Endothelial cell of umbilical vein (primary cell): ENCODE measurements around the gene WRNIP1. TPM values are rescaled to one million over a fixed set of nuclear protein-coding genes. Genes with fewer than 3 reads are reported as not detected.

Source experiments
- BruUV-seq: library from RNA; stranded (reverse); fragments of 400-500 nt; replicated peaks from 2 replicates; lab custom pipeline; 2021; lab: Mats Ljungman, UMichigan
- CTCF ChIA-PET: fragments of 300-600, 350-600 bp; sonication (Branson Sonifier 250); formaldehyde crosslinking; loops from one replicate; lab custom pipeline; 2021; ENCODE audit warnings: antibody characterized with exemption, inconsistent platforms; lab: Charles Lee
- POLR2A ChIA-PET: fragments of 300-600, 350-600 bp; sonication (Branson Sonifier 250); formaldehyde crosslinking; loops from one replicate; lab custom pipeline; 2021; ENCODE audit warnings: antibody characterized with exemption, inconsistent platforms; lab: Charles Lee
- DNase-seq: peaks from one replicate; pipeline ENCODE4 v3.0.0-alpha.2; 2011; ENCODE audit warnings: low read depth, low spot score
- FAIRE-seq: peaks from 2 replicates; lab custom pipeline; 2011; peaks lifted over from hg19 to GRCh38; lab: Jason Lieb, UNC
- H2AFZ ChIP-seq: 2 replicates; pipeline ENCODE4 v1.6.0; 2012; ENCODE audit warnings: low read depth, low read length, control low read depth, inconsistent platforms
- H3K27ac ChIP-seq: 2 replicates; pipeline ENCODE4 v1.5.1; 2011; ENCODE audit warnings: low read depth, mild to moderate bottlenecking, control low read depth, low read length, moderate library complexity; ENCODE audit not compliant: insufficient read depth
- H3K27me3 ChIP-seq, 2 experiments: 2 replicates each; pipeline versions ENCODE4 v1.6.0 to v1.6.1; 2011; ENCODE audit warnings: low read length in 2 of 2, mixed read lengths in 1 of 2; ENCODE audit not compliant: control insufficient read depth in 2 of 2, insufficient read depth in 2 of 2
- H3K36me3 ChIP-seq, 2 experiments: 2 replicates in 1 of 2; 3 replicates in 1 of 2; pipeline ENCODE4 v1.5.1; 2011; ENCODE audit warnings: low read length in 2 of 2, mild to moderate bottlenecking in 1 of 2, moderate library complexity in 1 of 2; ENCODE audit not compliant: control insufficient read depth in 2 of 2, insufficient read depth in 2 of 2; ENCODE audit errors: extremely low read depth in 1 of 2
- H3K4me1 ChIP-seq: 3 replicates; pipeline ENCODE4 v1.5.1; 2011; ENCODE audit warnings: mild to moderate bottlenecking, low read length; ENCODE audit not compliant: control insufficient read depth, insufficient read depth; ENCODE audit errors: extremely low read depth
- H3K4me2 ChIP-seq: 2 replicates; pipeline ENCODE4 v1.6.1; 2011; ENCODE audit warnings: low read length, control low read depth, mixed read lengths; ENCODE audit not compliant: insufficient read depth
- H3K4me3 ChIP-seq, 3 experiments: fragments of 200-600 bp in 1 of 3; sonication (generic), shearing (Covaris generic) in 1 of 3; replicated peaks in 1 of 3; 2 replicates each; pipeline ENCODE4 v1.5.1; 2011 to 2016; ENCODE audit warnings: control low read depth in 3 of 3, low read length in 3 of 3, mild to moderate bottlenecking in 2 of 3, inconsistent platforms in 1 of 3, low read depth in 1 of 3, moderate library complexity in 1 of 3; ENCODE audit not compliant: insufficient read depth in 1 of 3
- H3K79me2 ChIP-seq: 2 replicates; pipeline ENCODE4 v1.6.0; 2012; ENCODE audit warnings: low read length, inconsistent platforms; ENCODE audit not compliant: control insufficient read depth, insufficient read depth
- H3K9ac ChIP-seq: replicated peaks from 2 replicates; pipeline ENCODE3; 2011; ENCODE audit warnings: low read length, control low read depth; ENCODE audit not compliant: insufficient read depth; ENCODE audit errors: extremely low read depth
- H3K9me1 ChIP-seq: replicated peaks from 3 replicates; pipeline ENCODE4 v1.6.0; 2011; ENCODE audit warnings: mild to moderate bottlenecking, low read length; ENCODE audit not compliant: control insufficient read depth, insufficient read depth; ENCODE audit errors: extremely low read depth
- H3K9me3 ChIP-seq: replicated peaks from 2 replicates; pipeline ENCODE4 v1.5.1; 2012; ENCODE audit warnings: low read length, inconsistent platforms; ENCODE audit not compliant: control insufficient read depth, insufficient read depth
- H4K20me1 ChIP-seq: replicated peaks from 2 replicates; pipeline ENCODE3; 2011; ENCODE audit warnings: mild to moderate bottlenecking, low read length; ENCODE audit not compliant: control insufficient read depth, insufficient read depth; ENCODE audit errors: extremely low read depth
- EZH2 ChIP-seq: IDR thresholded peaks from 2 replicates; pipeline ENCODE4 v1.6.1; 2012; ENCODE audit warnings: borderline replicate concordance, low read depth, mild to moderate bottlenecking, moderate library complexity, low read length, inconsistent platforms; ENCODE audit not compliant: severe bottlenecking
- FOS ChIP-seq: IDR thresholded peaks from 2 replicates; pipeline ENCODE4 v1.6.1; 2011; ENCODE audit warnings: mild to moderate bottlenecking, low read length, moderate library complexity, borderline replicate concordance; ENCODE audit not compliant: insufficient read depth
- GATA2 ChIP-seq: IDR thresholded peaks from 2 replicates; pipeline ENCODE4 v1.7.0; 2011; ENCODE audit warnings: low read depth, mild to moderate bottlenecking, moderate library complexity, mixed read lengths, low read length; ENCODE audit not compliant: insufficient read length, insufficient read depth
- JUN ChIP-seq: IDR thresholded peaks from 2 replicates; pipeline ENCODE4 v1.6.1; 2011; ENCODE audit warnings: borderline replicate concordance, low read depth; ENCODE audit not compliant: insufficient read length, insufficient read depth
- MYC ChIP-seq: IDR thresholded peaks from one replicate; pipeline ENCODE4 v1.6.1; 2011; ENCODE audit warnings: mild to moderate bottlenecking, low read depth, low read length
- POLR2A ChIP-seq: IDR thresholded peaks from 2 replicates; pipeline ENCODE4 v1.6.1; 2012; ENCODE audit warnings: low read depth, mild to moderate bottlenecking, control low read depth, low read length
- POLR2AphosphoS5 ChIP-seq: IDR thresholded peaks from 2 replicates; pipeline ENCODE4 v1.6.1; 2012; ENCODE audit warnings: low read depth, mild to moderate bottlenecking, control low read depth, low read length, moderate library complexity; ENCODE audit not compliant: insufficient read depth
- dilution Hi-C: fragments of 300-500 bp; cut with MboI; formaldehyde crosslinking; loops from one replicate; pipeline ENCODE4 v1.15.0; 2019; ENCODE audit warnings: low sequenced_read_pairs; ENCODE audit not compliant: extremely low pct_ligation_motif_present
- intact Hi-C: fragments of 100-400 bp; cut with micrococcal nuclease; formaldehyde crosslinking; loops from one replicate; pipeline ENCODE4 v1.10.0; 2022
- polyA plus RNA-seq, 4 experiments: library from polyadenylated mRNA; depleted of rRNA in 3 of 4; stranded (reverse) in 3 of 4; unstranded in 1 of 4; fragments of >200 nt; gene quantifications; 2 replicates each; pipeline versions ENCODE4 v1.2.1 to v1.2.3, GENCODE V29; 2011 to 2012; ENCODE audit warnings: missing spikeins in 1 of 4
- total RNA-seq: library from RNA; stranded (reverse); gene quantifications from 2 replicates; pipeline ENCODE4 v1.2.3, GENCODE V29; 2021
- TF ChIP-seq, protein P1 (sequence below), 2 donors: IDR thresholded peaks; 1 replicate in 1 of 2; 2 replicates in 1 of 2; pipeline ENCODE4 v1.5.1; 2011; ENCODE audit warnings: low read length in 2 of 2, mild to moderate bottlenecking in 2 of 2, moderate library complexity in 2 of 2, control low read depth in 1 of 2, inconsistent platforms in 1 of 2, low read depth in 1 of 2; ENCODE audit not compliant: insufficient read depth in 1 of 2; ENCODE audit errors: extremely low read depth in 1 of 2
- TF ChIP-seq, protein P2 (sequence below): IDR thresholded peaks from 2 replicates; pipeline ENCODE4 v1.6.1; 2011; ENCODE audit not compliant: insufficient read depth, insufficient read length

Gene WRNIP1
- total and polyA plus RNA-seq, 2 donors (not counting 3 experiments of a cell fraction or from before 2014, with no cell fraction given): 50.1 to 68.9 TPM

DNA sequence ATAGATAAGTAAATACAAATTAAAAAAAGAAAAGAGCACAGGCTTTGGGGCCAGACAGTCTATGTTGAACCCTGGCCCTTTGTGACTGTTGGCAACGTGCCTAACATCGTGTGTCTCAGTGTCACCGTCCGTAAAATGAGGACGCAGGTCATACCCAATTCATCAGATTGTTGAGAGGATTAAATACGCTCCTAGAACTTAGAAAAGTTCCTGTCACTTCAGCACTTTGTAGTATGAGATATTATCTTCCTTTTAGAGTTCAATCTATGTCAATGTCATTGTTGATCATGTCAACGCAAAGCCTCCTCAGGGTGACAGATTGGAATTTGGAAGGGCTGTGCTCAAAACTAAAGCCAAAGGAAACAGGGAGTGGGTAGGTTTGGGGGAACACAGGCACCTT is 54.8 kb downstream of the WRNIP1 start:
- H3K27me3 ChIP-seq: no peaks in the 10 kb centered on the region
- DNase-seq (no peak), FAIRE-seq (no peak)
- H4K20me1 ChIP-seq: no peaks in the 10 kb centered on the region
- dilution Hi-C loops: no loop called here
- H3K9ac ChIP-seq: peak overlapping the region; percentile 44
- ChIA-PET POLR2A (no interaction called here), CTCF (interaction anchor here (1.0 to 1.4 kb wide), 5 partner anchors 9 to 133 kb away, joined by 3 to 5 read pairs (median 4); partner anchors contain the start of gene SERPINB1)
- intact Hi-C loops: no loop called here
- no peaks in the 10 kb centered on the region for H3K79me2 ChIP-seq
- BruUV-seq: no TSS peak
- H3K27ac ChIP-seq: peak overlapping the region; percentile 81
- no peak overlapping the region for H3K4me3 ChIP-seq
- H3K9me1 ChIP-seq: no peaks in the 10 kb centered on the region
- no peaks in the 10 kb centered on the region for H3K9me3 ChIP-seq
- no peaks in the 10 kb centered on the region for H3K36me3 ChIP-seq
- H3K4me2 ChIP-seq: peak overlapping the region; percentile 75
- peak overlapping the region; percentile 31 for H2AFZ ChIP-seq
- TF ChIP-seq POLR2AphosphoS5 (no peak), EZH2 (no peak), MYC (no peak), GATA2 (no peak), FOS (no peak), POLR2A (no peak), JUN (no peak)
- TF ChIP-seq, protein P1, sequence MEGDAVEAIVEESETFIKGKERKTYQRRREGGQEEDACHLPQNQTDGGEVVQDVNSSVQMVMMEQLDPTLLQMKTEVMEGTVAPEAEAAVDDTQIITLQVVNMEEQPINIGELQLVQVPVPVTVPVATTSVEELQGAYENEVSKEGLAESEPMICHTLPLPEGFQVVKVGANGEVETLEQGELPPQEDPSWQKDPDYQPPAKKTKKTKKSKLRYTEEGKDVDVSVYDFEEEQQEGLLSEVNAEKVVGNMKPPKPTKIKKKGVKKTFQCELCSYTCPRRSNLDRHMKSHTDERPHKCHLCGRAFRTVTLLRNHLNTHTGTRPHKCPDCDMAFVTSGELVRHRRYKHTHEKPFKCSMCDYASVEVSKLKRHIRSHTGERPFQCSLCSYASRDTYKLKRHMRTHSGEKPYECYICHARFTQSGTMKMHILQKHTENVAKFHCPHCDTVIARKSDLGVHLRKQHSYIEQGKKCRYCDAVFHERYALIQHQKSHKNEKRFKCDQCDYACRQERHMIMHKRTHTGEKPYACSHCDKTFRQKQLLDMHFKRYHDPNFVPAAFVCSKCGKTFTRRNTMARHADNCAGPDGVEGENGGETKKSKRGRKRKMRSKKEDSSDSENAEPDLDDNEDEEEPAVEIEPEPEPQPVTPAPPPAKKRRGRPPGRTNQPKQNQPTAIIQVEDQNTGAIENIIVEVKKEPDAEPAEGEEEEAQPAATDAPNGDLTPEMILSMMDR (IDR thresholded peaks at IDR 0.05; ENCODE audit: extremely low read depth in 1 of 2, insufficient read depth in 1 of 2, low read depth in 1 of 2, low read length in 2 of 2): no peak
- TF ChIP-seq, protein P2, sequence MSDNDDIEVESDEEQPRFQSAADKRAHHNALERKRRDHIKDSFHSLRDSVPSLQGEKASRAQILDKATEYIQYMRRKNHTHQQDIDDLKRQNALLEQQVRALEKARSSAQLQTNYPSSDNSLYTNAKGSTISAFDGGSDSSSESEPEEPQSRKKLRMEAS: no peak
- H3K4me1 ChIP-seq: peaks cover 44% of the 10 kb centered on the region
